SK-N-SH (cell line): Measurements from ENCODE around the gene ZNF384. TPM values are rescaled to one million over a fixed set of nuclear protein-coding genes. Genes with fewer than 3 reads are reported as not detected.

ENCODE experiments used
- CTCF ChIA-PET: fragments of 300-600, 350-600 bp; formaldehyde crosslinking; extraction: SDS; loops from one replicate; lab custom pipeline; 2021; lab: Yijun Ruan, JAX
- POLR2A ChIA-PET: fragments of 350-600 bp; sonication (Branson Sonifier 250); formaldehyde crosslinking; extraction: SDS; loops from one replicate; lab custom pipeline; 2020; ENCODE audit warnings: antibody characterized with exemption, inconsistent platforms; lab: Yijun Ruan, JAX
- DNase-seq: peaks from one replicate; pipeline ENCODE4 v3.0.0; 2012
- H2AFZ ChIP-seq: fragments of 200-600 bp; sonication (generic); 2 replicates; pipeline ENCODE4 v1.8.1; 2016; ENCODE audit warnings: antibody characterized with exemption, mild to moderate bottlenecking, low read depth
- H3F3A ChIP-seq: fragments of 200-600 bp; sonication (generic); replicated peaks from 2 replicates; pipeline ENCODE3; 2016; ENCODE audit warnings: antibody characterized with exemption, mild to moderate bottlenecking; ENCODE audit not compliant: insufficient read depth
- H3K27ac ChIP-seq, 2 experiments: fragments of 200-500 bp in 1 of 2; fragments of 200-600 bp in 1 of 2; sonication (Bioruptor generic) in 1 of 2; sonication (generic), shearing (Covaris generic) in 1 of 2; 2 replicates each; pipeline versions ENCODE4 v1.5.1 to v1.6.1; 2014 to 2016; ENCODE audit warnings: low read depth in 2 of 2, inconsistent platforms in 1 of 2, low read length in 1 of 2, mild to moderate bottlenecking in 1 of 2, mixed read lengths in 1 of 2
- H3K27me3 ChIP-seq: fragments of 200-600 bp; sonication (generic), shearing (Covaris generic); 2 replicates; pipeline ENCODE4 v1.6.1; 2016; ENCODE audit warnings: mixed run types; ENCODE audit not compliant: insufficient read depth
- H3K36me3 ChIP-seq, 2 experiments: fragments of 200-500 bp in 1 of 2; fragments of 200-600 bp in 1 of 2; sonication (Bioruptor generic) in 1 of 2; sonication (generic) in 1 of 2; replicated peaks in 1 of 2; 2 replicates each; pipeline versions ENCODE3 to v1.5.1; 2014 to 2016; ENCODE audit warnings: low read length in 1 of 2, mild to moderate bottlenecking in 1 of 2; ENCODE audit not compliant: insufficient read depth in 2 of 2, control insufficient read depth in 1 of 2
- H3K4me1 ChIP-seq, 2 experiments: fragments of 200-500 bp in 1 of 2; fragments of 200-600 bp in 1 of 2; sonication (Bioruptor generic) in 1 of 2; sonication (generic), shearing (Covaris generic) in 1 of 2; 2 replicates each; pipeline versions ENCODE4 v1.5.1 to v1.6.1; 2014 to 2016; ENCODE audit warnings: low read depth in 1 of 2, low read length in 1 of 2, mixed run types in 1 of 2; ENCODE audit not compliant: insufficient read depth in 2 of 2, control insufficient read depth in 1 of 2
- H3K4me2 ChIP-seq: fragments of 200-600 bp; sonication (generic), shearing (Covaris generic); 2 replicates; pipeline ENCODE4 v1.6.1; 2017; ENCODE audit warnings: mixed run types
- H3K4me3 ChIP-seq, 2 experiments: fragments of 200-500 bp in 1 of 2; fragments of 200-600 bp in 1 of 2; sonication (Bioruptor generic) in 1 of 2; sonication (generic), shearing (Covaris generic) in 1 of 2; 2 replicates each; pipeline versions ENCODE4 v1.5.1 to v1.8.1; 2014 to 2016; ENCODE audit warnings: low read depth in 2 of 2, inconsistent platforms in 1 of 2, low read length in 1 of 2, mild to moderate bottlenecking in 1 of 2, mixed read lengths in 1 of 2, moderate library complexity in 1 of 2
- H3K79me2 ChIP-seq: fragments of 200-600 bp; sonication (generic); 2 replicates; pipeline ENCODE4 v1.8.1; 2017; ENCODE audit warnings: mild to moderate bottlenecking; ENCODE audit not compliant: insufficient read depth
- H3K9ac ChIP-seq: fragments of 200-600 bp; sonication (generic); 2 replicates; pipeline ENCODE4 v1.6.1; 2017; ENCODE audit warnings: mixed run types
- H3K9me2 ChIP-seq: fragments of 200-600 bp; sonication (generic); 2 replicates; pipeline ENCODE4 v1.6.1; 2017; ENCODE audit warnings: mixed run types
- H3K9me3 ChIP-seq: fragments of 200-600 bp; sonication (generic); 2 replicates; pipeline ENCODE4 v1.6.1; 2017; ENCODE audit warnings: mixed run types, mild to moderate bottlenecking, moderate library complexity
- H4K20me1 ChIP-seq: fragments of 200-600 bp; sonication (generic); 2 replicates; pipeline ENCODE4 v1.6.1; 2017; ENCODE audit warnings: mild to moderate bottlenecking, mixed run types; ENCODE audit not compliant: insufficient read depth
- ELF1 ChIP-seq: IDR thresholded peaks from 2 replicates; pipeline ENCODE4 v1.4.0; 2012
- FOXJ3 ChIP-seq: sonication (generic); formaldehyde crosslinking; IDR thresholded peaks from 2 replicates; pipeline ENCODE4 v1.5.1; 2020; ENCODE audit warnings: mild to moderate bottlenecking, missing genetic modification reagents
- GABPA ChIP-seq: IDR thresholded peaks from 2 replicates; pipeline ENCODE4 v1.4.0; 2012; ENCODE audit warnings: low read depth, mild to moderate bottlenecking
- GATA2 ChIP-seq: sonication (generic); formaldehyde crosslinking; IDR thresholded peaks from 2 replicates; pipeline ENCODE4 v1.5.0; 2020; ENCODE audit warnings: mild to moderate bottlenecking, missing genetic modification reagents
- MEF2A ChIP-seq: IDR thresholded peaks from 2 replicates; pipeline ENCODE4 v1.4.0; 2012; ENCODE audit warnings: low read depth, borderline replicate concordance
- MXI1 ChIP-seq: IDR thresholded peaks from 2 replicates; pipeline ENCODE4 v1.6.1; 2012; ENCODE audit warnings: mild to moderate bottlenecking, low read depth, low read length, improper control_type of control experiment
- NRF1 ChIP-seq: IDR thresholded peaks from 2 replicates; pipeline ENCODE4 v1.6.1; 2012; ENCODE audit warnings: low read depth, mild to moderate bottlenecking, low read length
- POLR2AphosphoS5 ChIP-seq: IDR thresholded peaks from 2 replicates; pipeline ENCODE4 v1.6.1; 2012; ENCODE audit warnings: low read depth, low read length
- RCOR1 ChIP-seq: fragments of 150-350 bp; IDR thresholded peaks from 2 replicates; pipeline ENCODE4 v1.6.1; 2017; ENCODE audit warnings: antibody characterized with exemption, low read length
- RXRA ChIP-seq: IDR thresholded peaks from 2 replicates; pipeline ENCODE4 v1.4.0; 2012; ENCODE audit warnings: low read depth, mild to moderate bottlenecking, borderline replicate concordance
- SIN3A ChIP-seq: IDR thresholded peaks from 2 replicates; pipeline ENCODE4 v1.6.1; 2012; ENCODE audit warnings: low read depth, mild to moderate bottlenecking, low read length, moderate library complexity, borderline replicate concordance
- SMC3 ChIP-seq: IDR thresholded peaks from 2 replicates; pipeline ENCODE4 v1.6.1; 2012; ENCODE audit warnings: low read depth, low read length, improper control_type of control experiment
- TEAD4 ChIP-seq: IDR thresholded peaks from 2 replicates; pipeline ENCODE4 v1.4.0; 2012; ENCODE audit warnings: mild to moderate bottlenecking, borderline replicate concordance; ENCODE audit not compliant: insufficient read depth
- ZBTB33 ChIP-seq: IDR thresholded peaks from 2 replicates; pipeline ENCODE4 v1.4.0; 2012; ENCODE audit warnings: low read depth, borderline replicate concordance
- WGBS: methylation state at CpG from one replicate; pipeline ENCODE4 v1.1.6; 2017; ENCODE audit warnings: low lambda C conversion rate; 5-methylcytosine and 5-hydroxymethylcytosine counted together
- polyA plus RNA-seq, 3 experiments: library from polyadenylated mRNA; depleted of rRNA; stranded (reverse); fragments of >200 nt; gene quantifications; 2 replicates each; pipeline ENCODE4 v1.2.3, GENCODE V29; 2012
- TF ChIP-seq, protein P1 (sequence below): fragments of 150-350 bp; IDR thresholded peaks from 2 replicates; pipeline ENCODE4 v1.6.1; 2017; ENCODE audit warnings: antibody characterized with exemption, low read length, low read depth, borderline replicate concordance
- TF ChIP-seq, protein P2 (sequence below): fragments of 200-600 bp; sonication (generic); IDR thresholded peaks from 2 replicates; pipeline ENCODE4 v1.6.1; 2017; ENCODE audit warnings: antibody characterized with exemption, mild to moderate bottlenecking, moderate library complexity
- TF ChIP-seq, protein P3 (sequence below): fragments of 150-350 bp; IDR thresholded peaks from 2 replicates; pipeline ENCODE4 v1.6.1; 2016; ENCODE audit warnings: mild to moderate bottlenecking, low read depth, low read length

ZNF384 gene
- polyA plus RNA-seq, 1 of the 3 experiments (the other 2 are of a cell fraction) = 64.9 TPM

DNA sequence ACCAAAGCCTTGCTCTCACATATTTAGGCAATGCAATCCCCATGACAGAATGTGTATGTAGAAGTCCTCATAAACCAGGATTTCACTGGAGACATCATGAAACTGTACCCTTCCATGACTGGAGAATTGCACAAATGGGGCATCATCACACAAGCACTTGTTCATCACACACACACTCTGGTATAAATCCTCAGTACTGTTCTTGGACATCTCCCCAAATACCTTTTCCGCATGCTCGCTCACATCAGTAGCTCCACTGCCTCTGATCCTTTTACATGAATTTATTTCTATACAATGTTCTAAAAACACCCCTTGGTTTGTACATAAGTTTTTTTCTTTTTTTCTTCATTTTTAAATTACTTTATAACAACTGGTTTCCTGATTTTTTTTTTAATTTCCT lies 23.0 kb downstream of the ZNF384 start:
- Histone ChIP-seq H4K20me1 (no peaks in the 10 kb centered on the region), H3K4me2 (no peak overlapping the region), H3K9me2 (no peaks in the 10 kb centered on the region), H3K9me3 (no peaks in the 10 kb centered on the region), H3K27me3 (no peaks in the 10 kb centered on the region), H3K27ac (no peak overlapping the region), H3F3A (peaks cover 39% of the 10 kb centered on the region), H3K79me2 (peaks cover 17% of the 10 kb centered on the region), H3K4me1 (peaks cover 4% of the 10 kb centered on the region in 2 experiments; a peak in 3 of 4 replicates), H3K9ac (no peak overlapping the region), H3K36me3 (peaks cover 38 to 48% of the 10 kb centered on the region in 2 experiments), H3K4me3 (no peak overlapping the region), H2AFZ (no peak overlapping the region)
- no peak for DNase-seq
- ChIA-PET POLR2A (interaction anchor here (3.8 kb wide), 1 partner anchor 23 kb away, joined by 16 read pairs; the partner anchor contains the start of gene ZNF384), CTCF (interaction anchor here (0.9 to 1.5 kb wide), 2 partner anchors 18 to 96 kb away, joined by 3 read pairs; no protein-coding TSS in a partner anchor)
- TF ChIP-seq, protein P1, sequence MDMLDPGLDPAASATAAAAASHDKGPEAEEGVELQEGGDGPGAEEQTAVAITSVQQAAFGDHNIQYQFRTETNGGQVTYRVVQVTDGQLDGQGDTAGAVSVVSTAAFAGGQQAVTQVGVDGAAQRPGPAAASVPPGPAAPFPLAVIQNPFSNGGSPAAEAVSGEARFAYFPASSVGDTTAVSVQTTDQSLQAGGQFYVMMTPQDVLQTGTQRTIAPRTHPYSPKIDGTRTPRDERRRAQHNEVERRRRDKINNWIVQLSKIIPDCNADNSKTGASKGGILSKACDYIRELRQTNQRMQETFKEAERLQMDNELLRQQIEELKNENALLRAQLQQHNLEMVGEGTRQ = no peak
- WGBS = 100% methylated on average over 2 of the region's 2 CpGs

DNA sequence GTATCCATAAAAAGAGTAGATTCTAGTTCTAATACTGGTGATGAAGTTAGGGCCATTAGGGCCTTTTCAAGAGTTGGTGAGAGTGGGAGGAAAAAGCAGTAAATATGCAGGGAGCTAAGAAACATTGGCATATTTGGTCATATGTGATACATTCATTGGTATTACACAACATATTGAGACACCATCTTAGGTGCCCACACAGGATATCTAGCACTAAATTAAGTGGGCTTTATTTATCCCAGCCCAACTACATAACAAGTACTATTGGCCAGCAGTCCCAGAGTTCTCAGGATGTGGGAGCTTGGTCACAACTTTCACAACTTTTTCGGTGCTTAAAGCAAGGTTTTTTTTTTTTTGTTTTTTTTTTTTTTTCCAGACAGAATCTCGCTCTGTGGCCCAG lies 24.3 kb downstream of the ZNF384 start:
- peaks cover 25 to 35% of the 10 kb centered on the region in 2 experiments for H3K36me3 ChIP-seq
- no peak for DNase-seq
- ChIA-PET POLR2A (interaction anchor here (3.8 kb wide), 1 partner anchor 24 kb away, joined by 16 read pairs; the partner anchor contains the start of gene ZNF384), CTCF (interaction anchor here (0.8 to 2.0 kb wide), 5 partner anchors 19 to 200 kb away, joined by 3 to 12 read pairs (median 3); no protein-coding TSS in a partner anchor)
- 67% methylated on average over 2 of the region's 2 CpGs for WGBS
- no peaks in the 10 kb centered on the region for H4K20me1 ChIP-seq
- no peak overlapping the region for H3K9ac ChIP-seq
- H2AFZ ChIP-seq = no peak overlapping the region
- H3K4me2 ChIP-seq = no peak overlapping the region
- H3K4me3 ChIP-seq = no peak overlapping the region
- H3K4me1 ChIP-seq = peaks cover 4% of the 10 kb centered on the region in 2 experiments; a peak in 3 of 4 replicates
- no peaks in the 10 kb centered on the region for H3K27me3 ChIP-seq
- no peaks in the 10 kb centered on the region for H3K9me3 ChIP-seq
- H3K79me2 ChIP-seq = peaks cover 29% of the 10 kb centered on the region
- H3F3A ChIP-seq = peaks cover 28% of the 10 kb centered on the region
- H3K9me2 ChIP-seq = no peaks in the 10 kb centered on the region
- H3K27ac ChIP-seq = no peak overlapping the region
- TF ChIP-seq MEF2A (no peak), ELF1 (no peak), ZBTB33 (no peak), FOXJ3 (CRISPR knock-in tag) (no peak), SIN3A (no peak), NRF1 (no peak), POLR2AphosphoS5 (no peak), GATA2 (no peak), SMC3 (no peak), MXI1 (no peak), TEAD4 (no peak), RXRA (no peak), RCOR1 (no peak), GABPA (no peak)
- TF ChIP-seq, protein P1 = no peak
- TF ChIP-seq, protein P2, sequence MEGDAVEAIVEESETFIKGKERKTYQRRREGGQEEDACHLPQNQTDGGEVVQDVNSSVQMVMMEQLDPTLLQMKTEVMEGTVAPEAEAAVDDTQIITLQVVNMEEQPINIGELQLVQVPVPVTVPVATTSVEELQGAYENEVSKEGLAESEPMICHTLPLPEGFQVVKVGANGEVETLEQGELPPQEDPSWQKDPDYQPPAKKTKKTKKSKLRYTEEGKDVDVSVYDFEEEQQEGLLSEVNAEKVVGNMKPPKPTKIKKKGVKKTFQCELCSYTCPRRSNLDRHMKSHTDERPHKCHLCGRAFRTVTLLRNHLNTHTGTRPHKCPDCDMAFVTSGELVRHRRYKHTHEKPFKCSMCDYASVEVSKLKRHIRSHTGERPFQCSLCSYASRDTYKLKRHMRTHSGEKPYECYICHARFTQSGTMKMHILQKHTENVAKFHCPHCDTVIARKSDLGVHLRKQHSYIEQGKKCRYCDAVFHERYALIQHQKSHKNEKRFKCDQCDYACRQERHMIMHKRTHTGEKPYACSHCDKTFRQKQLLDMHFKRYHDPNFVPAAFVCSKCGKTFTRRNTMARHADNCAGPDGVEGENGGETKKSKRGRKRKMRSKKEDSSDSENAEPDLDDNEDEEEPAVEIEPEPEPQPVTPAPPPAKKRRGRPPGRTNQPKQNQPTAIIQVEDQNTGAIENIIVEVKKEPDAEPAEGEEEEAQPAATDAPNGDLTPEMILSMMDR = no peak
- TF ChIP-seq, protein P3, sequence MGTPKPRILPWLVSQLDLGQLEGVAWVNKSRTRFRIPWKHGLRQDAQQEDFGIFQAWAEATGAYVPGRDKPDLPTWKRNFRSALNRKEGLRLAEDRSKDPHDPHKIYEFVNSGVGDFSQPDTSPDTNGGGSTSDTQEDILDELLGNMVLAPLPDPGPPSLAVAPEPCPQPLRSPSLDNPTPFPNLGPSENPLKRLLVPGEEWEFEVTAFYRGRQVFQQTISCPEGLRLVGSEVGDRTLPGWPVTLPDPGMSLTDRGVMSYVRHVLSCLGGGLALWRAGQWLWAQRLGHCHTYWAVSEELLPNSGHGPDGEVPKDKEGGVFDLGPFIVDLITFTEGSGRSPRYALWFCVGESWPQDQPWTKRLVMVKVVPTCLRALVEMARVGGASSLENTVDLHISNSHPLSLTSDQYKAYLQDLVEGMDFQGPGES = no peak
